GM18907 (cell line): ENCODE results near the gene NCK2.
"Not testable (repeated sequence)": the region's sequence is repeated elsewhere in the genome, so short reads cannot be mapped to it uniquely, and the experiment has no call there.

Experiments
- ATAC-seq: cut with Tn5 transposase; IDR thresholded peaks from one replicate; pipeline ENCODE4 v1.9.1; 2021; ENCODE audit warnings: mild to moderate bottlenecking, moderate library complexity; ENCODE audit not compliant: unreplicated experiment

Gene NCK2

GRCh38 chr2:105883911-105884694, 139.4 kb downstream of the NCK2 start:
- ATAC-seq: no peak

- no peak for ATAC-seq
Measured at GRCh38 chr2:105885456-105885855, 140.7 kb downstream of the NCK2 start.

- ATAC-seq: no peak
Measured at GRCh38 chr2:105886029-105886454, 141.3 kb downstream of the NCK2 start.

- no peak for ATAC-seq
Measured at GRCh38 chr2:105886687-105887086, 142.0 kb downstream of the NCK2 start.

GRCh38 chr2:105887256-105887655, 142.5 kb downstream of the NCK2 start:
- no peak for ATAC-seq

GRCh38 chr2:105888625-105889024, 143.9 kb downstream of the NCK2 start:
- ATAC-seq: no peak

- no peak for ATAC-seq
Measured at GRCh38 chr2:105889046-105889445, 144.3 kb downstream of the NCK2 start.

GRCh38 chr2:105890111-105890510, 145.4 kb downstream of the NCK2 start:
- no peak for ATAC-seq

- ATAC-seq: no peak
Measured at GRCh38 chr2:105890856-105891255, 146.1 kb downstream of the NCK2 start.

GRCh38 chr2:105893011-105893995, 148.6 kb downstream of the NCK2 start:
- ATAC-seq: no peak

GRCh38 chr2:105894327-105894944, 149.7 kb downstream of the NCK2 start:
- ATAC-seq: no peak

GRCh38 chr2:105895990-105896764, 151.5 kb downstream of the NCK2 start:
- ATAC-seq: no peak

- no peak for ATAC-seq
Measured at GRCh38 chr2:105896765-105897163, 152.1 kb downstream of the NCK2 start.

- not testable (repeated sequence) for ATAC-seq
Measured at GRCh38 chr2:105897694-105898093, 153.0 kb downstream of the NCK2 start.

GRCh38 chr2:105903051-105903674, 158.5 kb downstream of the NCK2 start:
- no peak for ATAC-seq

- ATAC-seq: peak; percentile 98
Measured at GRCh38 chr2:105904938-105905337, 160.2 kb downstream of the NCK2 start.

- no peak for ATAC-seq
Measured at GRCh38 chr2:105906481-105906880, 161.8 kb downstream of the NCK2 start.

GRCh38 chr2:105907184-105907583, 162.5 kb downstream of the NCK2 start:
- no peak for ATAC-seq

- no peak for ATAC-seq
Measured at GRCh38 chr2:105909215-105909614, 164.5 kb downstream of the NCK2 start.
